Prostate gland (tissue), 2 donors: ENCODE measurements around the gene CMSS1. TPM values are rescaled to one million over a fixed set of nuclear protein-coding genes. Genes with fewer than 3 reads are reported as not detected.
A peak's percentile ranks its signal among the peaks of the same experiment; 100 is the strongest.

ENCODE experiments used
- DNase-seq: peaks from one replicate; pipeline ENCODE4 v3.0.0-alpha.2; 2019; ENCODE audit warnings: low spot score
- H3K27ac ChIP-seq, 2 donors: fragments of 200-600 bp; sonication (generic); 2 replicates each; pipeline ENCODE4 v1.5.1; 2017 to 2019
- H3K27me3 ChIP-seq: fragments of 200-600 bp; sonication (generic); replicated peaks from 2 replicates; pipeline ENCODE4 v1.5.1; 2019; ENCODE audit not compliant: insufficient read depth
- H3K36me3 ChIP-seq, 2 donors: fragments of 200-600 bp; sonication (generic); 1 replicate in 1 of 2; 2 replicates in 1 of 2; pipeline versions ENCODE4 v1.5.1 to v1.8.1; 2017 to 2019
- H3K4me1 ChIP-seq: fragments of 200-600 bp; sonication (generic); replicated peaks from 2 replicates; pipeline ENCODE4 v1.5.1; 2019
- H3K4me3 ChIP-seq, 2 donors: fragments of 200-600 bp; sonication (generic); 2 replicates each; pipeline ENCODE4 v1.5.1; 2017 to 2019
- H3K9me3 ChIP-seq: fragments of 200-600 bp; sonication (generic); 2 replicates; pipeline ENCODE4 v1.5.1; 2017
- POLR2A ChIP-seq: fragments of 450-650 bp; IDR thresholded peaks from one replicate; pipeline ENCODE4 v1.6.1; 2016; ENCODE audit warnings: antibody characterized with exemption, mild to moderate bottlenecking
- POLR2AphosphoS5 ChIP-seq: sonication (generic); formaldehyde crosslinking; IDR thresholded peaks from one replicate; pipeline ENCODE4 v1.6.1; 2017; ENCODE audit warnings: antibody characterized with exemption
- WGBS: methylation state at CpG from one replicate; pipeline ENCODE4 v1.1.5; 2018; 5-methylcytosine and 5-hydroxymethylcytosine counted together
- intact Hi-C: fragments of 100-400 bp; cut with DNase I; formaldehyde crosslinking; loops from one replicate; pipeline ENCODE4 v1.14.2; 2022
- total RNA-seq, 2 donors: library from RNA; depleted of rRNA; stranded (reverse); fragments of >200 nt; gene quantifications; one replicate each; pipeline ENCODE4 v1.1.0, GENCODE V29; 2016
- TF ChIP-seq, protein P1 (sequence below), 4 experiments: fragments of 200-600 bp in 2 of 4; fragments of 450-650 bp in 2 of 4; sonication (generic) in 2 of 4; IDR thresholded peaks; 1 replicate in 3 of 4; 2 replicates in 1 of 4; pipeline ENCODE4 v1.5.1; 2016 to 2019; ENCODE audit warnings: antibody characterized with exemption in 4 of 4, mild to moderate bottlenecking in 2 of 4, moderate library complexity in 2 of 4

CMSS1 gene
- total RNA-seq, 2 donors from 2014 or later: 10.2 to 13.6 TPM

DNA sequence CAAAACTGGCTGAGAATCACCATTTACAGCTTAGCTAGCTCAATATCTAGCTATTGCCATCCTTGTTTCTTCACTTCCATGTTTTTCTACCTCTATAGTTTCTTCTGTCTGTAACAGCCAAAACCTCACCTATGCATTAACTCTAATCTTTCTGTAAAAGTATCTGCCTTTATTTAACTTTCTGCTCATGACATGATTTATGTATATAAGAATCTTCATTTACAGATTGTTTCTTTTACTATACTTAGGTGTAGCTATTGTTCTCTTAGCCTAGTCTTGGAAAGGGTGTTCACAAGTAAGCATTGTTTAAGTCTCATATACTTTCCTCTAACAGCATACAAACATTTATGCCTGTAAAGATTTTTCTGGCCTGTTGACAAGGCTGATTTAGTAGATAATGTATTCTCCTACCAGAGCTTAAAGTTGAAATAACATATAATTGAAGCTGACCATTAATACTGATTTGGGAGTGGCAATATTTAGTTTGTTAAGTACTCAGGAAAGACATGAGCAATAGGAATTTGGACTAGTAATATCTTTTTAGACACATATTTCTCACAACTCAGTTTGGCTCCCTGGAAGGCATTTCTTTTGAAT is 287.3 kb downstream of the CMSS1 start:
- no peak overlapping the region for H3K27ac ChIP-seq
- TF ChIP-seq, protein P1, sequence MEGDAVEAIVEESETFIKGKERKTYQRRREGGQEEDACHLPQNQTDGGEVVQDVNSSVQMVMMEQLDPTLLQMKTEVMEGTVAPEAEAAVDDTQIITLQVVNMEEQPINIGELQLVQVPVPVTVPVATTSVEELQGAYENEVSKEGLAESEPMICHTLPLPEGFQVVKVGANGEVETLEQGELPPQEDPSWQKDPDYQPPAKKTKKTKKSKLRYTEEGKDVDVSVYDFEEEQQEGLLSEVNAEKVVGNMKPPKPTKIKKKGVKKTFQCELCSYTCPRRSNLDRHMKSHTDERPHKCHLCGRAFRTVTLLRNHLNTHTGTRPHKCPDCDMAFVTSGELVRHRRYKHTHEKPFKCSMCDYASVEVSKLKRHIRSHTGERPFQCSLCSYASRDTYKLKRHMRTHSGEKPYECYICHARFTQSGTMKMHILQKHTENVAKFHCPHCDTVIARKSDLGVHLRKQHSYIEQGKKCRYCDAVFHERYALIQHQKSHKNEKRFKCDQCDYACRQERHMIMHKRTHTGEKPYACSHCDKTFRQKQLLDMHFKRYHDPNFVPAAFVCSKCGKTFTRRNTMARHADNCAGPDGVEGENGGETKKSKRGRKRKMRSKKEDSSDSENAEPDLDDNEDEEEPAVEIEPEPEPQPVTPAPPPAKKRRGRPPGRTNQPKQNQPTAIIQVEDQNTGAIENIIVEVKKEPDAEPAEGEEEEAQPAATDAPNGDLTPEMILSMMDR (IDR thresholded peaks at IDR 0.05): no peak
- TF ChIP-seq POLR2A (no peak), POLR2AphosphoS5 (no peak)
- H3K4me3 ChIP-seq: no peak overlapping the region
- peaks cover 5% of the 10 kb centered on the region for H3K4me1 ChIP-seq
- H3K36me3 ChIP-seq: no peaks in the 10 kb centered on the region
- intact Hi-C loops: no loop called here
- no peaks in the 10 kb centered on the region for H3K9me3 ChIP-seq
- DNase-seq: no peak
- no peaks in the 10 kb centered on the region for H3K27me3 ChIP-seq

DNA sequence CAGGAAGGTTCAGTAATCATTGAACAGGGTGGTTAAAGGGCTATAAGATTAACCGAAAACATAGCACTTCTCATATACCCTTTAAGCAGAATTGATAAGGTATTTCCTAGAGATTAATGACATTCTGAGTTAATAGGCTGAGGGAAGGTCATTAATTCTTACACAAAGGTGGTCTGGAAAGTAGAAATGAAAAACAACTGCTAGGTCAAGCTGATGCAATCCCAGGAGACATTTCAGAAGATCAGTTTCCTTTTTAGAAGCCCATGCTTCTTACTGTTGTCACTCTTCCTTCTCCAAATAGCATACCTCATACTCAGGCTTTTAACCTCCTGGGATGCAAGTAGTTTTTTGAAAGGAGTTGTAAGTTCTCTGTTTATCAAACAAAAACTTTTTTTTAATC is 287.8 kb downstream of the CMSS1 start:
- WGBS: 92% methylated on average over 1 of the region's 1 CpG
- H3K4me1 ChIP-seq: peaks cover 5% of the 10 kb centered on the region

DNA sequence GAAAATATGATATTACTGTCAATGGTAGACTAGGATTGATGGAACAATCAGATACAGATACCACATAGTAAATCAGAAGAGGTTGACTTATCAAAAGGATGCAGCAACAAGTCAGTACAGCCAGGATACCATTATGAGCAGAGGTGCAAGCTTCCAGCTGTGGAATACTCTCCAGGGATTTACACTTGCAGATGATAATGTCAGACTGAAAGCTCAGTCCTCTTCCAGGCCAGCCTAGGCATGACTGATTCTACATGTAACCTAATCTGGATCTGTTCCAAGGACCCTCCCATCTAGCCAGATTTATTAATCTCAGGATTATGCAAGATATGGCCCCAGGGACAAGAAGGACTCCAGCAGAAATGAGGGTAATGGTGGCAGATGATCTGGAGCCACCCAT is 288.4 kb downstream of the CMSS1 start:
- H3K4me3 ChIP-seq: no peak overlapping the region
- no peaks in the 10 kb centered on the region for H3K9me3 ChIP-seq
- intact Hi-C loops: no loop called here
- H3K36me3 ChIP-seq: no peaks in the 10 kb centered on the region
- no peak overlapping the region for H3K27ac ChIP-seq
- DNase-seq: no peak
- TF ChIP-seq, protein P1 (IDR thresholded peaks at IDR 0.05): no peak
- TF ChIP-seq POLR2AphosphoS5: no peak
- no peak for TF ChIP-seq POLR2A
- H3K27me3 ChIP-seq: no peaks in the 10 kb centered on the region
- peaks cover 5% of the 10 kb centered on the region for H3K4me1 ChIP-seq

More for the DNA sequence above, 287.8 kb downstream of the CMSS1 start:
- intact Hi-C loops: no loop called here
- Histone ChIP-seq H3K27ac (no peak overlapping the region), H3K36me3 (no peaks in the 10 kb centered on the region), H3K27me3 (no peaks in the 10 kb centered on the region), H3K9me3 (no peaks in the 10 kb centered on the region), H3K4me3 (no peak overlapping the region)
- no peak for DNase-seq
- TF ChIP-seq, protein P1 (IDR thresholded peaks at IDR 0.05): no peak
- TF ChIP-seq POLR2A: no peak
- no peak for TF ChIP-seq POLR2AphosphoS5

DNA sequence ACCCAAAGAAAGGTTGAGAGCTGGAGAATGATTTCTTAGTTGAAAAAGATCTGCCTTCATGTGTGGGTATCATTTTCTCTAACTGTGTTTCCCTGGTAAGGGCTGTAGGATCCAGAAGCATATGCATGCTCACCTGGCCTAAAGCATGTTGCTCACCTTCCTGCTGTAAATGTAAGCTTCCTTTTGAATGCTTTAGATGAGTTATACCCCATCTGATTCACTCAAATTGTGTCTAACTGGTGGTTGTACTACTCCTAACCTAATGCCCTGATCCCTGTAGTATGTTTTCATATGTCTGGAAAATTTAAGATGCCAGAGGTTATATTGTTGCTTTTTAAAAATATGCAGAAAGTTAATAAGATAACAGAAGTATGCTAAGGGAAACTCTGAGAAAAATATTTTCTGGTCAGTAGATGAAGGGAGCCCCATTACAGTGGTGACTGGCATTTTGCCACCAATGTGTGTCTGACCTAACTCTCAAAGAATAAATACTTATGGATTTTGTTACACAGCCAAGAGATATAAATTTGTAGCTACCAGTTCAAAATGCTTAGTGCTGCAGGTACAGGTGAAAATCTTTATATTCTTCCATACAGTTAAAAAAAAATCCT is 289.0 kb downstream of the CMSS1 start:
- H3K36me3 ChIP-seq: no peaks in the 10 kb centered on the region
- intact Hi-C loops: no loop called here
- no peak overlapping the region for H3K27ac ChIP-seq
- no peaks in the 10 kb centered on the region for H3K27me3 ChIP-seq
- H3K9me3 ChIP-seq: no peaks in the 10 kb centered on the region
- peaks cover 5% of the 10 kb centered on the region for H3K4me1 ChIP-seq
- H3K4me3 ChIP-seq: no peak overlapping the region
- TF ChIP-seq POLR2AphosphoS5: no peak
- TF ChIP-seq, protein P1 (IDR thresholded peaks at IDR 0.05): no peak
- TF ChIP-seq POLR2A: no peak
- DNase-seq: no peak

DNA sequence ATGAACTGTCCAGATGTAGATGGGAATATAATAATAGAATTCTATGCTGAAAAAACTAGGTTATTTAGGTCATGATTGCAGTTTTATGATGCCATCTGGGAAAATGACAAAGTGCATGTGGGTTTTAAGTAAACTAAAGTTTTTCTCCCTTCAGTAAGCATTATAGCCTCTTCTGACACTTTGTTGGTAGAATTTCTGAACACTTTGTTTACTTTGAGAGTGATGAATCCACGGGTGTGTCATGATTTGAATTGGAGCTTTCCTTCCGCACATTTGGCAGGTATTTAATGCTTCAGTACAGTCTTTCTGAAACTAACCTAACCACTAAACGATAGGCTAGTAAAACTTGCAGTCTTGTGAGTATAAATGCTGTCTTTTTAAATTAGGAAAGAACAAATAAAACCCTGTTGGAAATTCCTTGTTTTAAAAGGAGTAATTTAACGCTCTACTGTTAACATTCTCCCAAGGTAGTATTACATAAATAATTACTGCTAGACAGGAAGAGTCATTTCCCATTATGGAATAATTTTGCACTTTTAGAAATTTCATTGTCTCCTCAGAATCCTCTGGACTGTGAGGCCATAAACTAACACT is 289.7 kb downstream of the CMSS1 start:
- intact Hi-C loops: no loop called here
- no peak overlapping the region for H3K4me3 ChIP-seq
- DNase-seq: no peak
- peaks cover 5% of the 10 kb centered on the region for H3K4me1 ChIP-seq
- TF ChIP-seq, protein P1 (IDR thresholded peaks at IDR 0.05): no peak
- peak; percentile 11 for TF ChIP-seq POLR2AphosphoS5
- H3K27ac ChIP-seq: peak overlapping the region in 1 of 2 donors; percentile 0
- H3K27me3 ChIP-seq: no peaks in the 10 kb centered on the region
- WGBS: 10% methylated on average over 4 of the region's 4 CpGs
- H3K9me3 ChIP-seq: no peaks in the 10 kb centered on the region
- H3K36me3 ChIP-seq: no peaks in the 10 kb centered on the region
